Stimulated activated CD8-positive, alpha-beta memory T cell treated with anti-CD3 and anti-CD28 coated beads, Interleukin-7, amount 100 ng/mL, for 1 hour (primary cell): ENCODE results near the gene GINM1.
A peak's percentile ranks its signal among the peaks of the same experiment; 100 is the strongest.

Source experiments
- DNase-seq, 2 donors: peaks; one replicate each; pipeline ENCODE4 v3.0.0-alpha.2; 2020; ENCODE audit warnings: low read depth in 2 of 2

The GINM1 gene, protein sequence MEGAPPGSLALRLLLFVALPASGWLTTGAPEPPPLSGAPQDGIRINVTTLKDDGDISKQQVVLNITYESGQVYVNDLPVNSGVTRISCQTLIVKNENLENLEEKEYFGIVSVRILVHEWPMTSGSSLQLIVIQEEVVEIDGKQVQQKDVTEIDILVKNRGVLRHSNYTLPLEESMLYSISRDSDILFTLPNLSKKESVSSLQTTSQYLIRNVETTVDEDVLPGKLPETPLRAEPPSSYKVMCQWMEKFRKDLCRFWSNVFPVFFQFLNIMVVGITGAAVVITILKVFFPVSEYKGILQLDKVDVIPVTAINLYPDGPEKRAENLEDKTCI

DNA sequence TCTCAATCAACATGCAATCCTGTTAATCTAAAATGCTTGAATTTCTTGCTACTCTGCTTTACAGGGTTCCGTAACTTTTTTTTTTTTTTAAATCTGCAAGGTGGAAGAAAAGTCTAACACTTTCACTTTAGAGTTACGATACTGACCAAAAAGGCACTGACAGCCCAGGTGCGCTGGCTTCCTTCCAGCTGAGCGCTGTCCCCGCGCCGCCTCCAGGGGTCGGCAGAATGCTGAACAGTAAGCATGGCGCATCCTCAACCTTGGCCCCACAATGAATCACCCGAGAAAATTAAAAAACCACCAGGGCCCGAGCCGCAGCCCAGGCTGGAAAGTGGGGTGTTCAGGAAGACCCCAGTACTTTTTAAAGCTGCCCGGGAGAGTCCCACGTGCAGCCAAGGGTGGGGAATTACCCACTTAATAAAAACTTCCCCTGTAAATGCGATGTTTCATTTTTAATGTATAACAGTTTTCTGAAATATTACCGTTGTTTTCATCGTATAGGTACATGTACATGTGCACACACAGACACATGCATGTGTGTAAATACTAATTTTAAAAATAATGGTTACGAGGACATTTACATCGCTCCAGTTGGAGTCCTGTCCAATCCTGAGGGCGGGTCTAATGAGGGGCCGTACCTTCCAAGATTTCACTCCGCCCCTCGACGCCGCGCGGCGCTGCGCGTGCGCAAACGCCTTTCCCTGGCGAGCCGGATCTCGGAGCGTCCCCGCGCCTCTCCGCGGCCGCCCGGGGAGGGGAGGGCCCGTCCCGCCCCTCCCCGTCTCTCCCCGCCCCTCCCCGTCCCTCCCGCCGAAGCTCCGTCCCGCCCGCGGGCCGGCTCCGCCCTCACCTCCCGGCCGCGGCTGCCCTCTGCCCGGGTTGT is at the start of gene GINM1:
TSS of gene GINM1 (plus strand) at position 849 of the 883 bp plus-strand sequence. CDS start 40 bp downstream, outside the sequence.
- peak; percentile 90 to 92 for DNase-seq

DNA sequence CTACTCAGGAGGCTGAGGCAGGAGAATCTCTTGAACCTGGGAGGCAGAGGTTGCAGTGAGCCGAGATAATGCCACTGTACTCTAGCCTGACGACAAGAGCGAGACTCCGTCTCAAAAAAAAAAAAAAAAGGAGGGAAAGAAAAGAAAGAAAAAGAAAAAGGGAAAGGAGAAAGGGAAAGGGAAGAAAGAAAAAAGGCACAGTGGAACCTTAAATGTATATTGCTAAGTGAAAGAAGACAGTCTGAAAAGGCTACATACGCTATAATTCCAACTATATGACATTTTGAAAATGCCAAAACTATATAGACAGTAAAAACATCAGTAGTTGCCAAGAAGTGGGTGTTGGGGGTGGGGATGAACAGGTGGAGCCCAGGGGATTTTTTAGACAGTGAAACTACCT is 36.5 kb upstream of the GINM1 start:
- no peak for DNase-seq

DNA sequence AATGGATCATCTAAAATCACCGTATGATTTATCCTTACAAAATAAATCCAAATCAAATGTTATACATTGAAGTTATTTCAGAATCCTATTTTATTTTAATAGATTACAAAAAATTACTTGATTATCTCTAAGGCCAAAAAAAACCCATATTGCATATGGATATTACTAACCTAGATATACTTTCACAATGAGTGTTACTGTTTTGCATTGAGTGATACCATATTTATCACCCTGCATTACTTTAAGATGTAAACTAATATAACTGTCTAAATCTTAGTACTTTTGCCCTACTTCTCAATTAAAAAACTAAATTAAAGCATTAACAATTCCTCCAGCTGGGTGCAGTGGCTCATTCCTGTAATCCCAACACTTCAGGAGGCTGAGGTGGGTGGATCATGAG is 31.4 kb upstream of the GINM1 start:
- no peak for DNase-seq

DNA sequence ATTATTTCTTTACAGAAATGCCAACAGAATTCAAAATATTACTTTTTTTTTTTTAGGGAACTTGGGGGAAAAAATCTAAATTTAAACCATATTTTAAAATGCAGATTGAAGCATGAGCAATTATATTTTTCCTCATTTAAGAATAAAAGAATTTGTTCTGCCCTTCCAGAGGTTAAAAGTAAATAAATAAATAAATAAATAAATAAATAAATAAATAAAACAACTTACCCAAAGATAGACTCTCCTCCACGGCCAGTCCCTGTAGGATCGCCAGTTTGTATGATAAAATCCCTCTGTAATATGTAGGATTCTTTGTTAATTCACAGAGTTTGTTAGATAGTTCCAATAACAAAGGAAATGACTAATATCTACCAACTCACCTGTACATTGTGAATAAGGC is 25.0 kb upstream of the GINM1 start:
- no peak for DNase-seq

DNA sequence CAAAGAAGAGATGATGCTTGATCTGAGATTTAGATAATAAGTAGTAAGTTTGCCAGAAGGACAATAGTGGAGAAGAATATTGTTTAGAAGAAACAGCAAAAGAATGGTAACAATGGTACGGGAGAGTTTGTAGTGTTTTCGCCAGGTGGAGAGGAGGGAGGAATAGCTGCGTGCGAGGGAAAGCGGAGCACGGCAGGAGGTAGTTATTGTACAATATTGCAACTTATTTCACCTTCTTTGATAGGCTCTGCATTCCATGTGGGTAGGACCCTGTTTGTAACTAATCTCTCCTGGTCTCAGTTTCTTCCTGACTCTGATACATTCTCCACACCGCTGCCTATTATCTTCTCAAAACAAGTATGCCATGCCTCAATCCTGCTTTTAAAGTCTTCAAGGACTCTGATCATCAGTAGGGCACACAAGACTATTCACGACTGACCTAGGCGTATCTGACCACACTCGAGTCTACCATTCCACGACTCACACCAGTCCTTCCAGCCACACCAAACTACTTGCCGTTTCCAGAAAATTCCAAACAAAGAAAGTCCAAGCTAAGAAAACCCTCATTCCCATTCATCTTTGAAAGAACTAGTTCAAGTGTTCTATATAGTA is 21.4 kb upstream of the GINM1 start:
- no peak for DNase-seq

DNA sequence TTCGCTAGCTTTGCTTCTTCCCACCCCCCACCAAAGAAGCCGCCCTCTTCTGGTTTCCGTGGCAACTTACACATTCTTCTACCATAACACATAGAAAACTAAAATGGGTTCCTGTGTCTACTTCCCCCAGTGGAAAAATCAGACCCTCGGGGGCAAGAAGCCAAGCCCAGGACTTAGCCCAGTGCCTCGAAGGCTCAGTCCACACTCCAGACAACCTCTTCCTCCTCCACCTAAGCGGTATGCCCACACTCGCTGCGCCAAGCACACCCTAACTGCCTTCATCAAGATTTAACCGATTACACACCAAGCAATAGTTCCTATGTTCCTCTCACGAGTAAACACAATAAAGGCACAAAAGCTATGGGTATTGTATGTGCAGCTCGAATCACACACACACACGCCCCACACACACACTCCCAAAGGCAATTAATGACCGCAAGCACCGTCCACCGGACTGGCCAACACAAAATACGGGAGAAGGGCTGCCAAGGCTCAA is 20.9 kb upstream of the GINM1 start:
- DNase-seq = peak; percentile 29 to 37

DNA sequence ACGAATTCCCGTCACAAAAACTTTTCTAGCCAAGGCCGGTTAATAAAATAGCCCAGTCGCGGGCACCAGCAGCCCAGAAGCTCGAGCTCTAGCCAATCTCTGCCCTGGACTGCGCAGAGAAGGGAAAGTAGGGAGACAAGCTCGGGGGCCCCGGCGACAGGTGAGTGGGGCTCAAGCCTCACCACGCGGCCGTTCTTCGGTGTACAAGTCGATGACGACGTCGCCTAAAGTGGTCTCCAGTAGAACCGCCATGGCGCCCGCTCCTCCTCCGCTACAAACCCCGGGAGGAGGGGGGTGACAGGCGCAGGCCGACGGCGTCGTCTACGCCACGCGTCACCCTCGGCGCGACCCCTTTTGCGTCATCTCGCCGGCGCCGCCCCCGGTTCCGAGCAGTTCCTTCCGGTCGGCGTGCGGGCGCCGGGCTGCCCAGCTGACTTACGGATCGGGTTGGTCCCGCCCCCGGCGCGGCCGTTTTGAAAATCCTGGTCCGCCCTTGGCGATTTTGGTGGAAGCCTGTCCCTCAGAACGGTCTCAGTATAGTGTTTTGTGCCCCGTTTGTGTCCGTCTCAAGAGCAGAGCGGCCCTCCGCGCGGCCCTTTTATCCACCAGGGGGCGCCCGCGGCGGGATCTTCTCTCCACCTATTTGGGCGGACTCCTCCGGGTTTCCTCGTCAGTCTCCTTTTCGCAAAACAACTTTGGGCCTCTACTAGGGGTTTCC is 20.3 kb upstream of the GINM1 start, which contains the start of gene PPIL4:
TSS of gene PPIL4 (minus strand) at position 290 of the 718 bp plus-strand sequence. CDS start at position 252, 38 bp downstream.
- DNase-seq = peak; percentile 93 to 96

DNA sequence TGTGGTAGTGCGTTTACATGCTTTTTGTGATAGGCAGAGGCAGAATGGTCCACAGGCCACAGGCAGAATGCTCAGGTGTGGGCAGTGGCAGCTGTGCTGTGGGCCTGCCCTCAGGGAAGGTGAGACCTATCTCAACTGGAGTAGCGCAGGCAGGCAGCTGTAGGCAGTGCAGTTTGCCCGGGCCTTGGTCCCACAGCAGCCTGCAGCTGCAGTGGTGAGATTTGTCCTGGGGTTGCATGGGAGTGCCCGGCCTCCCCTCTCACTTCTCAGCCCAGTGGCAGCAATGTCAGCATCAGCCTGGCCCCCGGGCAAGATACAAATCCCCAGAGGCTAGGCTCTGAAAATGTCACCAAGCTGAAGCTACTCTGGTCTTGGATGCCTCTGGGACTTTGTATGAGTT is 14.3 kb upstream of the GINM1 start:
- DNase-seq = no peak

DNA sequence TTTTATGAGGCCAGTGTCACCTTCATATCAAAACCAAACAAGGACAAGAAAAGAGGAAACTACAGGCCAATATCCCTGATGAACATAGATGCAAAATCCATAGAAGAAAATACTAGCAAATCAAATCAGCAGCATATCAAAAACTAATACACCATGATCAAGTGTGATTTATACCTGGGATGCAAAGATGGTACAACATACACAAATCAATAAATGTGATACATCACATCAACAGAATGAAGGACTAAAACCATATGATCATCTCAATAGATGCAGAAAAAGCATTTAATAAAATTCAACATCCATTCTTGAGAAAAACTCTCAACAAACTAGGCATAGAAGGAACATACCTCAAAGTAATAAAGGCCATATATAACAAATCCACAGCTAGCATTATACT is 8.1 kb upstream of the GINM1 start:
- DNase-seq = no peak

DNA sequence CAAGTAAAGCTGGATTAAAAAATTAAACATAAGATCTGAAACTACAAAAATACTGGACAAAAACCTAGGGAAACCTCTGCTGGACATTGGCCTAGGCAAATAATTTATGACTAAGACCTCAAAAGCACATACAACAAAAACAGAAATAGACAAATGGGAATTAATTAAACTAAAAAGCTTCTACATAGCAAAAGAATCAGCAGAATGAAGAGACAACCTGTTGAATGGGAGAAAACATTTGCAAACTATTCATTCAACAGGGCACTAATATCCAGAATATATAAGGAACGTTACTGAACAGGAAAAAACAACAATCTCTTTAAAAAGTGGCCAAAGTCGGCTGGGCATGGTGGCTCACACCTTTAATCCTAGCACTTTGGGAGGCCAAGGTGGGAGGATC is 6.8 kb upstream of the GINM1 start:
- DNase-seq = no peak

DNA sequence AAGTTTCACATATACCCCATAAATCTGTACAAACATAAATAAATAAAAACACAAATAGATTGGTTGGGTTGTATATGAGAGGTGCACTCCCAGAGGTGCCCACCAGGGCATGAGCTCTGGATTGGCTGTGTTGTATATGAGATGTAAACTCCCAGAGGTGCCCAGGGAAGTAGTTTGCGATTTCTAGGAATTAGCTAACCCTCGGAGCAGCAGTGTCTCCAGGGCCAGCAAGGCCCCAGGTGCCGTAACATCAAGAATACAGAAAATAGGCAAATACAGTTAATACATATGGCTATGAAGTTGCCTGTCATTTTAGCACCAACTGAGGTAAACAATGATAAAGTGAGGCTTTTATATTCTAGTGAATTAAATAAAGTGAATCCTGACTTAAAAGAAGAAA is 5.4 kb upstream of the GINM1 start:
- DNase-seq = no peak

DNA sequence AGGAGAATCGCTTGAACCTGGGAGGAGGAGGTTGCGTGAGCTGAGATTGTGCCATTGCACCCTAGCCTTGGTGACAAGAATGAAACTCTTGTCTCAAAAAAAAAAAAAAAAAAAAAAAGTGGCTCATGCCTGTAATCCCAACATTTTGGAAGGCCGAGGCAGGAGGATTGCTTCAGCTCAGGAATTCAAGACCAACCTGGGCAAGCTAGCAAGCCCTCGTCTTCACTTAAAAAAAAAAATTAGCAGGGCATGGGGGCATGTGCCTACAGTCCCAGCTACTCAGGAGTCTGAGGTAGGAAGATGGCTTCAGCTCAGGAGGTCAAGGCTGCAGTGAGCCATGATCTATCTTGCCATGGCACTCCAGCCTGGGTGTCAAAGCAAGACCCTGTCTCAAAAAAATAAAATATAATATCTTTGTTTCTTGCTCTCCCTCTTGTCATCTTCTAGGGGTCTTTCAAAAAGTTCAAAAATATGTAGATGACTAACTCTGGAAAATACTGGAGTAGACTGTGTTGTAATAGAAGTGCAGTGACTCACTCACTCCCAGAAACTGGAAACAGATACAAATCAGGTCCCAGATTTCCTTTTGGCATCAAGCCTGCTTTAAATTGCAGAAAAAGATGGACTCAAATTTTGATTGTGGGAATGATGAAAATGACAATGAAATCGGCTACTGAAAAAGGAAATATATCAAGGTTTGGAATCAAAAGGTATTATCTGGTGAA is 2.8 kb upstream of the GINM1 start:
- no peak for DNase-seq

DNA sequence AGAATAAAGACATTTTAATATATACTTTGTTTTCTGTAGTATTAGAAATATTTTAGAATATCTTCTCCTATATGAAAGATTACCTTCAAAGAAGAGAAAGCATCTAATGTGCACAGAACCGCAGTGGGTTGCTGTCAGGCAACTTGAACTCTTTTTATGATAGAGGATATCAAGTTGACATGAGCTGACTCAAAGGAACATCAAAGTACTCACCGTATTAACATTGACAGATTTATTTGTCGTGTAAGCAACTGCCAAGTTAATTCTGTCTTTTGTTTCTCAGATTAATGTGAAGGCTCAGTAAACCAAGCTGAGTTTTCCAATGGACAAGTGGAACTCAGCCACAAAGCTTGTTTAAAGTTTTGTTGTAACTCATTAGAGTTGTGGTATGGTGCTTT is 2.2 kb upstream of the GINM1 start:
- DNase-seq = no peak

DNA sequence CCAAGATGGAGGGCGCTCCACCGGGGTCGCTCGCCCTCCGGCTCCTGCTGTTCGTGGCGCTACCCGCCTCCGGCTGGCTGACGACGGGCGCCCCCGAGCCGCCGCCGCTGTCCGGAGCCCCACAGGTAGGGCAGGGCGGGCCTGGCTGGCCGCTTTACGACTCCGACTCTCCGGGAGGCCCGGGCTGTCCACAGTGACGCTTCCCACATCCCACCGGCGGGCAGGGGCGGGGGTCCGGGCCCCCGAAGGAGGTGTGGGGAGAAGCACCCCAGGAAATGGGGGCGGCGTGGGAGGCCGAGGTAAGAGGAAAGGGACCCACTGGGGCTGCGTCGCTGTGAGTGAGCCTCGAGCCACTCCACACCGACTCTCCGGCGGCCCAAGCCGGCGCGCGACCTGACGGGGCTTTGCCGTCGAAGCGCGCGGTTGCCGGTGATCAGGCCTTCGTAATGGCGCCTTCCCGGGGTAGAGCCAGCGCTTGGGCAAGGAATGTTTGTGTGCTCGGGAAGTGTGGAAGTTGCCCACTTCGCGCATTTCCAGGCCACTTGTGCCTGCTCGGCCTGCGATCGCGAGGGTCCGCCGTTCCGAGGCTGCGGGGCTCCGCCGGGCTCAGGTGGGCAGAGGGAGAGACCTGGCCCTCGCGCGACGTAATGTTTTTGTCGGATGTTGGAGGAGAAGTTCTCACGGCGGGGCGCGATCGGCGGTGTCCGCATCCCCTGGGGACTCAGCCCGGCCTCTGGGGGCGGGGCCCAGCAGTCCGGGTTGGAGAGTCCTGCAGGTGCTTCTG is 427 bp downstream of the GINM1 start:
- DNase-seq = no peak

DNA sequence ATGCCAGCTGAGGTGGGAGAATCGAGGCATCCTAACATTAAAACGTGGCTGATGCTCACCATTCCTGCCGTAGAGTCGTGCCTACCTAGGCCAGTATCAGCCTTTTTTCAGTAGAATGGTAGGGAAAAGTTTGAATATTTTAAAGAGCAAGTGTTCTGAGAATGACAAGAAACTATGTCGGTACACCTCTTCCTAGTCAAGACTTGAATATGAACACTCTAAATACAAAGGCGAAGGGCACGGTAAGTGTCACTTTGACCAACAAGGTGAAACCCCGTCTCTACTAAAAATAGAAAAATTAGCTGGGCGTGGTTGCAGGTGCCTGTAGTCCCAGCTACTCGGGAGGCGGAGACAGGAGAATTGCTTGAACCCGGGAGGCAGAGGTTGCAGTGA is 1.0 kb downstream of the GINM1 start:
- DNase-seq = no peak

DNA sequence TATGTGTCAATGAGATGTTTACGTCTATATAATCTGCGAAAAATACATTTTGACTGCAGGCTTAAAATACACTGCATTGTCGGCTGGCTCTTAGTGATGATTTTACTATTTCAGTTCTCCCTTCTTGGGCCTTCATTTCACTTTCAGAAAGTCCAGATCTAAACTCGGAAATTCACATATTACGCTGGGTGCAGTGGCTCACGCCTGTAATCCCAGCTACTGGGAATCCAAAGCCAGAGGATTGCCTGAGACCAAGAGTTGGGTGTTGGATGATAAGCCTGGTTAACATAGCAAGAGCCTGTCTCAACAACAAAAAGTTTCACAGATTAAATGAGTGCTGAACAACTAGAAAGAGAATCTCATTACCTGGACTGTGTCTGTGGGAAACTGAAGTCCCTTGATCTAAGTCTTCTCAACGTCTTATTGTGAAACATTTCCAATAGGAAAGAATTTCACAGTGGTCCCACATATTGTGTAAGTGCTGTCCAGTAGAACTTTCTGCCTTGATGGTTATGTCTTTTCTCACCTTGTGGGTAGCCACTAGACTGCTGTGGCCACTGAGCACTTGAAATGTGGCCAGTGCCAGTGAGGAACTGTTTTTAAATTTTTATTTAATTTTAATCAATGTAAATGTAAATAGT is 1.9 kb downstream of the GINM1 start:
- DNase-seq = no peak

DNA sequence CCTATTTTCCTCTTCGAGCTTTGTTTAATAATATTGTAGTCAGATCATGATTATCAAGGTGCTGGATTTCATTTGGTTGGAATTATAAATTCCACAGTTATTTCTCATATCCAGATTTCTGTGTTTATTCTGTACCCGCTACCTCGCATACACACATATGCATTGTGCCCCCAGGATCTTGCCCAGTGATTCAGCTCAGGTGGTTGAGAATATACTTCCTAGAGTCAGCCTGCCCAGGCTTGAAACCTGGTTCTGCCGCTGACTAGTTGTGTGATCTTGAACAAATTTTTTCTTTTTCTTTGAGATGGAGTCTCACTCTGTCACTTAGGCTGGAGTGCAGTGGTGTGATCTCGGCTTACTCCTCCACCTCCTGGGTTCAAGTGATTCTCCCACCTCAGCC is 14.7 kb downstream of the GINM1 start:
- no peak for DNase-seq

DNA sequence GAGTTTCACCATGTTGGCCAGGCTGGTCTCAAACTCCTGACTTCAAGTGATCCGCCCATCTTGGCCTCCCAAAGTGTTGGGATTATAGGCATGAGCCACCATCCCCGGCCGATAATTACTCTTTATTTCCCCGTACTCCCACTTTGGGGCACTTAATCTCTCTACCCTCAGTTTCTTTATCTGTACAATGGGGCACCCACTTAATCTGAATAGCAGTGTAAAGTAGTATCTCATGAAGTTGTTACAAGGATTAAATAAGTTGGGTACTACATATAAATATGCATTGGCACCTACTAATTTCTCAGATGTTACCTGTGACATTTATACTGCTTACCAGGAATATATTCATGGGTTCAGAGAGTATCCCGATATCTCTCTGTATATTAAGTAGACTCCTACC is 15.2 kb downstream of the GINM1 start:
- no peak for DNase-seq

DNA sequence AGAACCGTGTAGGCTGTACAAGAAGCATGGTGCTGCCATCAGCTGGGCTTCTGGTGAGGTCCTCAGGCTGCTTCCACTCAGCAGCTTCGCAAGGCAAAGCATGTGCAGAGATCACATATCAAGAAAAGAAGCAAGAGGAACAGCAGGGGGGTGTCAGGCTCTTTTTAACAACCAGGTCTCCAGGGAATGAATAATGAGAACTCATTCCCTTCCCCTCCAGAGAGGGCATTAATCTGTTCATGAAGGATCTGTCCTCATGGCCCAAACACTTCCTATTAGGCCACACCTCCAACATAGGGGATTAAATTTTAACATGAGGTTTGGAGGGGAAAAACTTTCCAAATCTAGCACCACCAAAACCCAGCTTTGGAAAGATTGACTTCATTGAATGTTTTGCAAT is 20.0 kb downstream of the GINM1 start:
- DNase-seq = no peak

DNA sequence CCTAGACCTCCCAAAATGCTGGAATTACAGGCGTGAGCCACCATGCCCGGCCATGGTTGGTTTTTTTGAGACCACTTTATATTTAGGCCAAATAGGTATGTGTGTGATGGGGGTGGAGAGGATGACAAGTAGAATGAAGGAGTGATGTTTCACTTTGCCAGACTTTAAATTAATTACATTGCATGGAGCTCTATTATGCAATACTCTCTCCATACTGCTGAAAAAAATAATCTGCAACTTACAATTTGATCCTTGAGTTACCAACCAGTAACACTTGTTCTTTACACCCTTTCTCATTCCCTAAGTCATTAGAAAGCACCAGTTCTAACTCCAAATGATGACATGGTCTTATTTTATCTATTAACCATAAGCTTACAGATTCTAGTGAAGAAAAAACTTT is 26.8 kb downstream of the GINM1 start:
- no peak for DNase-seq
